HFFc6 (cell line): Measurements from ENCODE around the gene ANGPTL8. TPM values are rescaled to one million over a fixed set of nuclear protein-coding genes. Genes with fewer than 3 reads are reported as not detected.

Experiments
- DNase-seq: peaks from one replicate; pipeline ENCODE4 v3.0.0-alpha.2; 2018
- H3K27ac Mint-ChIP-seq: 2 replicates; pipeline ENCODE4 v1.8.0; 2020; ENCODE audit warnings: mild to moderate bottlenecking, mixed read lengths
- H3K27me3 Mint-ChIP-seq: 2 replicates; pipeline ENCODE4 v1.8.0; 2021; ENCODE audit warnings: mild to moderate bottlenecking, moderate library complexity, mixed read lengths; ENCODE audit not compliant: insufficient read depth
- H3K36me3 Mint-ChIP-seq: 2 replicates; pipeline ENCODE4 v1.8.0; 2021; ENCODE audit warnings: low read depth, mixed read lengths
- H3K4me1 Mint-ChIP-seq: 2 replicates; pipeline ENCODE4 v1.8.0; 2020; ENCODE audit warnings: low read depth, mixed read lengths
- H3K4me3 Mint-ChIP-seq: 2 replicates; pipeline ENCODE4 v1.8.0; 2020; ENCODE audit warnings: mild to moderate bottlenecking, moderate library complexity, mixed read lengths
- H3K9me3 Mint-ChIP-seq: 2 replicates; pipeline ENCODE4 v1.8.0; 2020; ENCODE audit warnings: mild to moderate bottlenecking, mixed read lengths
- CTCF ChIP-seq: fragments of 200-600 bp; sonication (generic); IDR thresholded peaks from 2 replicates; pipeline ENCODE4 v1.5.0; 2021; ENCODE audit warnings: antibody characterized with exemption, mild to moderate bottlenecking
- total RNA-seq, 6 experiments: library from RNA; stranded (reverse); fragmentation: NEBNext Ultra II Directional; extraction: Animal tissue kit (Norgen Biotek cat#: 25700); gene quantifications; 2 replicates in 1 of 6; 3 replicates in 5 of 6; pipeline ENCODE4 v1.2.3, GENCODE V29; 2021

The ANGPTL8 gene
- total RNA-seq, 6 experiments from 2014 or later: not detected

- Mint-ChIP-seq H3K9me3 (no peaks in the 10 kb centered on the region), H3K27me3 (no peaks in the 10 kb centered on the region), H3K4me1 (no peaks in the 10 kb centered on the region), H3K4me3 (no peak overlapping the region), H3K36me3 (no peaks in the 10 kb centered on the region), H3K27ac (no peak overlapping the region)
- TF ChIP-seq CTCF: no peak
- no peak for DNase-seq
These were observed 13.4 kb downstream of the ANGPTL8 start for GRCh38 chr19:11252665-11253355.

GRCh38 chr19:11254666-11255065, 15.2 kb downstream of the ANGPTL8 start:
- peak; percentile 43 for TF ChIP-seq CTCF
- Mint-ChIP-seq H3K4me1 (no peaks in the 10 kb centered on the region), H3K36me3 (no peaks in the 10 kb centered on the region), H3K27ac (no peak overlapping the region), H3K4me3 (no peak overlapping the region), H3K27me3 (no peaks in the 10 kb centered on the region), H3K9me3 (no peaks in the 10 kb centered on the region)
- DNase-seq: no peak

- Mint-ChIP-seq H3K36me3 (no peaks in the 10 kb centered on the region), H3K27me3 (no peaks in the 10 kb centered on the region), H3K27ac (no peak overlapping the region), H3K9me3 (no peaks in the 10 kb centered on the region), H3K4me3 (no peak overlapping the region), H3K4me1 (no peaks in the 10 kb centered on the region)
- no peak for TF ChIP-seq CTCF
- no peak for DNase-seq
These were observed 16.8 kb downstream of the ANGPTL8 start for GRCh38 chr19:11256189-11256588.

- TF ChIP-seq CTCF: no peak
- Mint-ChIP-seq H3K36me3 (no peaks in the 10 kb centered on the region), H3K4me1 (no peaks in the 10 kb centered on the region), H3K9me3 (no peaks in the 10 kb centered on the region), H3K4me3 (no peak overlapping the region), H3K27ac (no peak overlapping the region), H3K27me3 (peaks cover 1% of the 10 kb centered on the region; the same call in 1 of the 2 replicates)
- DNase-seq: no peak
These were observed 18.5 kb downstream of the ANGPTL8 start for GRCh38 chr19:11257846-11258380.

GRCh38 chr19:11260996-11261395, 21.6 kb downstream of the ANGPTL8 start:
- H3K4me3 Mint-ChIP-seq: peak overlapping the region; percentile 72
- H3K27me3 Mint-ChIP-seq: peaks cover 3% of the 10 kb centered on the region; the same call in 1 of the 2 replicates
- H3K4me1 Mint-ChIP-seq: peaks cover 11% of the 10 kb centered on the region
- DNase-seq: no peak
- H3K36me3 Mint-ChIP-seq: no peaks in the 10 kb centered on the region
- no peaks in the 10 kb centered on the region for H3K9me3 Mint-ChIP-seq
- peak overlapping the region; percentile 52; the same call in 1 of the 2 replicates for H3K27ac Mint-ChIP-seq
- TF ChIP-seq CTCF: no peak
